Stimulated activated CD4-positive, alpha-beta T cell treated with anti-CD3 and anti-CD28 coated beads, Interleukin-15, amount 100 ng/mL, for 1 hour (primary cell): ENCODE measurements around the gene BBX.

ENCODE experiments used
- DNase-seq, 2 donors: peaks; one replicate each; pipeline ENCODE4 v3.0.0-alpha.2; 2020; ENCODE audit warnings: low read depth in 1 of 2, low spot score in 1 of 2

The BBX gene

DNA sequence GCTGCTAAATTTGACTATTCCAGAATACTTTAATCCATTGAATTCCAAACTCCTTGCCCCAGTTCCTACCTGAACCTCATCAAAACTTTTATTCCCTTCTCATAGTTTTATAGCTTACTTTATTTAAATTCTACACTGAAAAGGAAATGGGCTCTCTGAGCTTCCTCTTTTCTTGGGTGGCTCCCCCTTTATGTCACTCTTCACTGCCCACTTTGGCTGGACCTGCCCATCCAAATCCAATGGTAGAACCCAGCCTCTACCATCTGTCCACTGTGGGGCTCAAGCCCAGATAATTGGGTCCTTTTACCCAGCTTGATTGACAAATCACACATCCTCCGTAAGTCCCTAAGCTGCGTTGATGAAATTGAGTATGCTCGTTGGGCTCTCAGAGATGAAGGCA is 216.5 kb downstream of the BBX start:
- DNase-seq, result no peak

DNA sequence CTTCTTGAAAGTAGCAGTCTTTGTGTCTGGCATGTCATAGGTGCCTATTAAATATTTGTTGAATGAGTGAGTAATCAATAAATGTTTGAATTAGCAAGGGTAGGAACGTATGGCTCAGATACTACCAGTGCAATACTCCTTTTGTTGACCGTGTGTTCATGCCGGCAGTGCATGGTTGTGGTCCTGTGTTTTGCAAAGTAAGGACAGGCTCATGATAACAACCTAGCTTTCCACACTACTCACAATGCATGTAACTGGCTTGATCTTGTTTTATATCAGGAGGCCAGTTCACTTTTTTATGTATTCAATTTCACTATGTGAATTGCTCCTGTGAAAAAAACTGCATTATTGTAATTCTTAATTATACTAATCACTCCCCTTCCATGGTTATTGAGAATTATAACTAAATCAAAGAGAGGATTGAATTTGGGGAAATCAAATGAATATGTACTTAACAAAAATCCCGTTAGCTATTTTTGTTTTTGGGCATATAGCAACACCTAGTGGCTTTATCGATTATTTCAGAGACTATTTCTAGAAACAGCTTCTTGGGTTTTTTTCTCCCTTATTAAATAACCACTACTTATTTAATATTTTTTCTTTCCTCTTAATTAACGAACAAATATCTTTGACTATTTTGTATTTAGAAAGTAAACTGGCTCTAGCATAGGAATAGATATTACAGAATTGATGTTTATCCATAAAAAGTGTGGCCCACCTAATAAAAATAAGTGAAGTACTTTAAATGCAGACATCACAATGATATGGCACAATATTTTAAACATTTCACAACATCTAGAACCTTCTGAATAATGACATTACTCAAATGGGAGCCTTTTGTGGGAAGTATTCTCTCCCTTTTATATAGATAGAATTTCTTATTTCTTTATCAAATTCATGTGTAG is 218.5 kb downstream of the BBX start:
- no peak for DNase-seq

DNA sequence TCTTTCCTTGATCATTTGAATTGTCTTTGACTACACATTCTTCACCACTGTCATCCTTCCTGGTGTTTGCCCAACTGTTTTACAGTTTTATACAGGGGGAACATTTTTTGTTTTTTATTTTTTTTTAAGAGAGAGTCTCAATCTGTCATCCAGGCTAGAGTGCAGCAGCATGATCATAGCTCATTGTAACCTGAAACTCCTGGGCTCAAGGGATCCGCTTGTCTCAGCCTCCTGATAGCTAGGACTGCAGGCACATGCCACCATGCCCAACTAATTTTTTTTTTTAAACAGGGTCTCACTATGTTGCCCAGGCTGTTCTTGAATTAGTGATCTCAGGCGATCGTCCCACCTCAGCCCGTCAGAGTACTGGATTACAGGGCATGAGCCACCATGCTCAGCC is 222.6 kb downstream of the BBX start:
- DNase-seq, result no peak

DNA sequence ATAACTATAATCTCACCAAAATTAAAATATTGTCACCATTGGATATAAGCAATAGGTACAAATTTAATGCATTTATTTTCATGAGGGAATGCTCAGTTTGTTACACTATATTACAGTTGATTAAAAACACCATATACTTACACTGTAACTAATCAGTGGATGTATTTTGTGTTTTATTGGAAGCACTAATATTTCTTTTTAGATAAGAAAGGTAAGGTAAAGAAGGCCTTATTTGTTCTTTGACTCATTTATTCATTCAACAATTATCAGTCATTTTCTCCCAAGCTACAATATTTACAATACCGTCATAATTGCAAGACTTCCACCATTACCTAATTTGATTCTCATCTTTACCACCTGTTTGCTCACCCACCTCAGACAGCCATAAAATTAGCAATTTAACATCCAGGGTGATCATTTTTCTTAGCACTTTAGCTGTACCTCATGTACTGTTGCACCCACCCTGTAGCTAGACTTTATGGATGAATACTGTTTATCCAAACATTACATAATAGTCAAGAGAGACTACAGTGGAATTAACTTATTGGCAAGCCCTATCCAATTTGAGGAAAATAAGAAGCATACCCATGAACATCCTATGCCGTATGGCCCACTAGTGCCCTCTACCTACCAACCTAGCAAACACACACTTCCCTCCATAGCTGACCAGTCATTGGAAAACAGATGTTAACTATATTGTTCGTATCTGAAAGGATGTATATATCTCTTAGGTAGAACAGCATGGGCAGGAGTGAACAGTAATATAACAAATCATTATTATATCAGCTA is 229.6 kb downstream of the BBX start:
- no peak for DNase-seq

DNA sequence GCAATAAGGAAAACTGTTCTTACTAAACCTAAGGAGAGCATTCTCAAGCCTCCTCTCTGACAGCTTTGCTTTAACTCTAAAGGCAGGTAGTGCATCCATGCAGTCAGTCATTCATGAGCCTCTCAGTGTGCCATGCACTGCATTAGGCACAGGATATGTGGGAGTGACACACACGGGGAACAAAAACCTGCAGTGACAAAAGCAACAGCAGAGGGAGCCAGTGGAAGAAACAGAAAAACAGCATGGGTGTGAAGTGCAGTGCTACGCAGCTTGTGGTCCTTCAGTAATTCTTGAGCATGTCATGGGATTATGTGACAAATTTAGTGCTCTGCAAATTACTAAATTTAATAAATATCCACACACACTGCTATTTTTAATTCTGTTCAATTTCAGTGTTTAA is 230.7 kb downstream of the BBX start:
- DNase-seq, result no peak

DNA sequence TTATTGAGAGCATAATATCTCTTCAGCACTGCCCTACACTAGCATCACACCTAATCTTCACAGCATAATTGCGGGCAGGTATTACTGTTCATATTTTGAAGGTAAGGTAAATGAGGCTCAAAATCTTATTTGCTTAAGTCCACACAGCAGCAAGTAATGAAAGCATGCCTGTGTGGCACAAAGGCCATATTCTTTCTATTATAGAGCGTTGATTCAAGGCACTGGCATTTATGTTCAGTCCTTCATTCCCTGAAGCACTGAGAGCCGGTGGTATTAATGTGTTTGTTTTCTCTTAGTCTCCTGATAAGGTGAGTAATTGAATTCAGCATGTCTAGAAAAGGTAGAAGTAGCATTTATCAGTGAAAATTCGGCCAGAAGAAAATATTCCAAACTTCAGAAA is 231.2 kb downstream of the BBX start:
- DNase-seq, result no peak

DNA sequence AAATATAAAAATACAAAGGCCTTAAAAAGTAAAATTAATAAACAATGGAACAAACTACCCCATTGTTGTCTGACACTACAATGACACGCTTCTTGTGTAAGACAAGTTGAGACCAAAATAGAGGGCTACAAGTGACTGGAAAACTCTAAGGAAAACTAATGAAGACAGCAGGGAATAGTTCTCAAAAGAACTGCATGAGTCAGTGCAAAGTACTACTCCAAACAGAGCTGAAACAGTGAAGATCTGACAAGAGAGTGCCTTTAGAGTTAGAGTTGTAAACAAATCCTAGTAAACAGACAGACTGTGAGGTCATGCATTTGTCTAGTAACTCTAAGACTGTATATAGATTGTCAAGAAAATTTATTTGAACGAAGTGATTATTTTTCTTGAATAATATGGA is 233.9 kb downstream of the BBX start:
- DNase-seq, result no peak

DNA sequence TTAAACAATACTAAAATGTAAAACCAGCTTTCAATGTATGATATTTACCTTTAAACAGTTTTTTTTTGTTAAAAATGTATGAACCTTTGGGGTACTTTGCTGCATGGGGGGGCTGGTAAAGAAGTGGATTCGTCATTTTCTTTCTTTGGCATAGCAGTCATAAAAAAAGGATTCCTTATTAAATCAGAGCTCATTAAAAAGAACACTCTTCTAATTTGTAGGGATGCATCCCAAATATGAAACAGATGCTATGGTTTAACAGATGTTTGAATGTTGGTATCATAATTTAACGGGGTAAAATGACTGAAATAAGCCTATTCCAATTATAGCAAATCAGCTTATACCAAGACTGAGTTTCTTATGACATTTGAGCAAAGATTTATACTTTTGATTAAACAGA is 234.4 kb downstream of the BBX start:
- DNase-seq, result no peak

DNA sequence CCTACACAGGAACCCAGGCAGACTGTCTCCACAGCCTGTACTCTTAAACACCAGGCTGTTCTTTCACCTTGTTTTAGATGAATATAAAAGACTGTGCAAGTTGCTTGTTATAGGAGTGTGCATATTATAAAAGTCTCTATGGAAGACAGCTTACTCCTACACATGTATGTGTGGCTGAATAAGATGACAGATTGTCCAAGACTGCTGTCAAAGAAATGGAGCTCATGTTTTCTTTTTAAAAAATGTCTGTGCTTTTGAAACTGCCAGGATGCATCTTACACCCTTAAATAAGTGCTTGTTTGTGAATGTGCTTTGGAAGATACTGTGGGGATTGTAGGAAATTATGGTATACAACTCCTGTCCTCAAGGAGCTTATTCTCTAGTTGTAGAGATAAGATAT is 237.4 kb downstream of the BBX start:
- no peak for DNase-seq

DNA sequence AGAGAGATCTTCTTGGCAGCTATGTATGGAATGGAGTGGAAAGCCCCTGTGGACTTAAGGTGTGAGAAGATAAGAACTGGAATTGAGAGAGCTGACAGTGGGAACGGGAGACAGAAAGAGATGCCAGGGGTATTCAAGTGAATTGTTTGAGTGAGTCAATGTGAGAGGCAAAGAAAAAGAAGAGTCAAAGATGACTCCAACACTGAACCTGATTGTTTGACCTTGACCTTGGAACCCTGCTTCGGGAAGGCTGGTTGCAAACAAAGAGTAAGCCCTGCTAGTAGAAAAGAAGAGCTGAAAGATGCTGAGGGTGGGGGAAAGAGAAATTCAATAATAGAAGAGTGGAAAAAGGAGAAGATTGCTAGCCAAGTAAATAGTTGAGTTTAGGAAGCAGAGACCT is 238.6 kb downstream of the BBX start:
- DNase-seq, result no peak

DNA sequence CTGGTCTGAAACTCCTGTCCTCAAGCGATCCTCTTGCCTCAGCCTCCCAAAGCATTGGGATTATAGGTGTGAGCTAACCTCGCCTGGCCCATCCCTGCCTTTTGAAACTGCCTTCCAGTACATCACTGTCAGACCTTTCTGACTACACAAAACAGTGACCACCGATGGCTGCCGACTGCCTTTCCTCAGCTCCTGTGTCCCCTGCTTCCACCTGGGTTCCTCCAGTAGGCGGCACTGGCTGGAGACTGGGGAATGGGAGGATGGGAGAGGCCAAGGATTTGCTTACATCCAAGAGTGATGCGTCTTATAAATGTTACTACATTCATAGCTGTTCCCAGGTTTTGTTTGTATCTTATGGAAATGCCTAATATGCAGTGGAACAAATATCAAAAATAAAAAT is 242.8 kb downstream of the BBX start:
- DNase-seq, result no peak

DNA sequence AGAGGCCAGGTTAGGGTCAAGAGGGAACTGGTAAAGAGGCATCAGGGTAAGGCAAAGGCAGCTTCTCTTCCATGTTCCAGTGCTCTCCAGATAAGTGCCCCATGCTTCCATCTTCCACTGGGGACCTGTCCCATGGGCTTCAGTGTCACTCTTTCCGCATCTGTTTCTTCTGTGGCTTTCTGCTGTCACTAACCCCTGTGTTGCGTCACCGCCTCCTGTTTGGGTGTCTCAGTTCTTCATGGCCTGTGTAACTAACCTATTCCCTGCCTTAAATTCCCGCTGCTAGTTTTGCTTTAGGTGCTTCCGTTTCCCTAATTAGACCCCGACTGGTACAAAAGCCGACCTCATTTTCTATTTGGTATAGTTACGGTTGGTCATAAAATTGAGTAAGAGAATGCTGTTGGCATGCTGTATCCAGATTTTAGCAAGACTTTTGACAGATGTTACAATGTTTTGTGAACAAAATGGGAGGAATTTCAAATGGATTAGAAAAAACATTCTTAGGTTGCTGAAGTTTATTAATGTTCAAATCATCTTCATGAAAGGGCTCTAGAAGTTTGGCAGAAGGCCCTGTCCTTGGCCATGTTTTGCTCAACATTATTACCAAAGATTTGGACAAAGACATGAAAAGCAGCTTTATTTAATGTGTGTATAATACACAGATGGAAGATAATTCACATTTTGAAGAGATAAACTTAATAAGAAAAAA is 245.3 kb downstream of the BBX start:
- DNase-seq, result no peak

DNA sequence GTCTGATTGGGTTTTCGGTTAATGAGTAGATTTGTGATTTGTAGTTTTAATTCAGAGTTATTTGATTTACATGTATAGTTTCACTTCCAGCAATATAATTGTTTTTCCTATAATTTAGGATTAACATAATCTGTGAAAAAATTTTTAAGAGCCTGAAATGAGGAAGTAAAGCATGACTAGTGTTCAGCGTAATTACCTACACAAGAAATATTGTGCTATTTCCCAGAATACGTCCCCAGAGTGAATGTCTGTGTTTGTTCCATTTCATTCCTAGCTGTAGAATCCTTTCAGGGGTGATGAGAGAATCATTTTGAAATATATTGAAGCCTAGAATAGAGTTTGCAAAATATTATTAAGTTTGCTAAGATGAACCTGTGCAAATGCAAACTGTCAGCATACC is 247.1 kb downstream of the BBX start:
- DNase-seq, result no peak

DNA sequence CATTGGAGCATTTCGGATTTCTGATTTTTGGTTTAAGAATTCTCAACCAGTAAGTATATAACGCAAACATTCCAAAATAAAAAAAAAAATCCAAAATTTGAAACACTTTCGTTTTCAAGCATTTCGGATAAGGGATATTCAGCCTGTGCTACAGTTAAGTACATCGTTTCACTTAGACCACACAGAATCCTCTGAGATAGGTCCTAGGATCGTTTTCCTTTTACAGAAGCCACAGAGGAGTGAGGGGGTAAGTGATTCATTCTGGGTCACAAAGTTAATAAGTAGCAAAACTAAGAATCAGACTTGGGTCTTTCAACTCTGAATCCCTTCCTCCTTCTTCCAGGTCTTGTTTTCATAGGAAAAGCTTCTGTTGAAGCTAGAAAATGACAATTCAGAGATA is 249.3 kb downstream of the BBX start:
- DNase-seq, result no peak

DNA sequence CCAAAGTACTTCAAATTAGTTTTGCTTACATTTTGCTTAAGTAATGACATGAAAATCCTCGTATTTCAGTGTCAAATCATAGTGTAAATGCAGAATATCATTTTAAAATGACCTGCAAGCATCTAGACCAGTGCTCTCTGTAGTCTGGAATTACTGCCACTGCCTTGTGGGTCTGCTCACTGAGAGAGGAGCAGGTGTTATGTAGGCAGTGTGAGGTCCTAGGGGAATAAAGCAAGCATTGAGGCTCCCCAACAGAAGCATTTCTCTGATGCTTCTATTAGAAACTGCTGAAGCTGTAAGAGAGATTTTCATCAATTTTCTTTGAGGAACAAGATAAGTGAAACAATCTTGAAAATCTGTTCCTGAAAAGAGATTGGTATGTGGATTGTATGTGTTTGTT is 253.2 kb downstream of the BBX start:
- no peak for DNase-seq

DNA sequence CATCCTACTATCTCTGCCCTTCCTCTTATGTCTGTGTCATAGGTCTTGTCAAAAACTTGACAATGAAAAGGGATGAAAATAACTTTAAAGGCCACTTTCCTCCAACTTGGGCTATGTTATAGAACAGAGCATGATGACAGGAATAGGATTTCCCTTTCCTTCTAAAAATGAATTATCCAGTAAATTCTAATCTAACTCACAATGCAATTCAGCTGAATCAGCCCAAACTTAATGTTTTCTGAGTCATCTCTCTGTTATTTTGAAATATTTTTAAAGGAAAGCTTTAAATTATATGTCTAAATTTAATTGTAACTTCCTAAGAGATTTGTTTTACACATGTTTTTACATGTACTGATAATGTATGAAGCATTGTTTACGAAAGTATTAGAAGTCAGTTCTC is 258.5 kb downstream of the BBX start:
- no peak for DNase-seq

DNA sequence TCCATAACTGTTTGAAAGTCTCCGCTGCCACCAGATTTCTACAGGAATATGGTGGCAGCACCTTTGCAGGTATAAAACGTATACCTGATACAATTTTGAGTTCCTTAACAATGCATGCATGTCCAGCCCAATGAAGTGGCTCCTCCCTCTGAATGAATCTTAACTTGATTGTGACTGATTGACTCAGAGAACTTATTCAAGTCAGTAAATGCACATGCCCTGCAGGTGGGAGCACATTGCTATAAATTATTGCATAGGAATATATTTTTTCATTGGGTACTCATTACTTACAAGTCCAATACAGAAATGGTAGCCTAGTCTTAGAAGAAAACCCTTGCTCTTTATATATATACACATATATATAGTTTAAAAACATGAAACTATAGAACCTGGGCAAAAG is 259.3 kb downstream of the BBX start:
- DNase-seq, result no peak

DNA sequence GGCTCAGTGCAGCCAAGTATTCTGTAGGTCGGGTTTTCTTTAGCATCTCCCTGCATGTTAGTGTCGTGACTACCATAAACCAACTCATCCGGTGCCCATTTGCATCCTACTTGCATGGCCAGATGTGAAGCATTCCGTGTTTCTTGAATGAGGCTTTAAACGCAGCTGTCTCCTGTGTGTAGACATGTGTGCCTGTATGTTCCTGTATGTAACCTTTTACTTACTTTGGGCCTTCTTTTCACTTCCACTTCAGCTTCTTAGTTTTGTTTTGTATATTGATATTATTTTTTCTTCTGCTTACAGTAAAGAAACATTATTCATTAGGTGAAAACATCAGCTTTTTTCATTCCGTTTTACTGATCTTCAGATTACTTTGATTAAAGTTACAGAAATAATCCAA is 267.9 kb downstream of the BBX start:
- no peak for DNase-seq

DNA sequence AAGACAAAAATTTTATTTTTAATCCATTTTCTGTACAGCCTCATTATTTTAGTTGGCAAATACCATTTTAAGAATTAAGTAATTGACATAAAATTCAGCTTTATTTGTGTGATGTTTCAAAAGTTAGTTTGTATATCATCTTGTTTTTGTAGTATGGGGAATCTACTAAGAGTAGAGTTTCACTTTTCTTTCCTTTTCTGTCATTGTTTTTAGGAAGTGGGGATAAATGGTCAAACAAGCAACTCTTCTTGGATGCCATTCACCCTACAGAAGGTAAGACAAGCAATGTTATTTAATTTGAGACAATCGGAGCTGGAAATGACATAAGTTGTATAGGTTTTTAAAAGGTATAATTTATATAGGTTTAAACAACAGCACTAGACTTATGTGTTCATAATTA is 268.3 kb downstream of the BBX start:
- DNase-seq, result no peak

DNA sequence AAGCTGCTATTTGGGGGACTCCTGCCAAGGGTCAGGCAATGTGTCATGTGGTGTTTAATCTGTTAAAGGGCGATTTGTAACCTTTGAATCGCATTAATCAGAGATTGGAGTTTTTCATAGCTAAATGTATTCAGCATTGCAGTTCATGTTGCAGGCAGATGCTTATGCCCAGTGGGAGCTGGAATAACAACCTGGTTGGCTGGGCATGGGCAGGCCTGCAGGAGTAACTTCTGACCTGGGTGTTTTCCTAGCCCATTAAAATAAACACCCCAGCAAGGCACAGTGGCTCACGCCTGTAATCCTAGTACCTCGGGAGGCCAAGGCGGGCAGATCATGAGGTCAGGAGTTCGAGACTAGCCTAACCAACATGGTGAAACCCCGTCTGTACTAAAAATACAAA is 268.7 kb downstream of the BBX start:
- DNase-seq, result no peak

DNA sequence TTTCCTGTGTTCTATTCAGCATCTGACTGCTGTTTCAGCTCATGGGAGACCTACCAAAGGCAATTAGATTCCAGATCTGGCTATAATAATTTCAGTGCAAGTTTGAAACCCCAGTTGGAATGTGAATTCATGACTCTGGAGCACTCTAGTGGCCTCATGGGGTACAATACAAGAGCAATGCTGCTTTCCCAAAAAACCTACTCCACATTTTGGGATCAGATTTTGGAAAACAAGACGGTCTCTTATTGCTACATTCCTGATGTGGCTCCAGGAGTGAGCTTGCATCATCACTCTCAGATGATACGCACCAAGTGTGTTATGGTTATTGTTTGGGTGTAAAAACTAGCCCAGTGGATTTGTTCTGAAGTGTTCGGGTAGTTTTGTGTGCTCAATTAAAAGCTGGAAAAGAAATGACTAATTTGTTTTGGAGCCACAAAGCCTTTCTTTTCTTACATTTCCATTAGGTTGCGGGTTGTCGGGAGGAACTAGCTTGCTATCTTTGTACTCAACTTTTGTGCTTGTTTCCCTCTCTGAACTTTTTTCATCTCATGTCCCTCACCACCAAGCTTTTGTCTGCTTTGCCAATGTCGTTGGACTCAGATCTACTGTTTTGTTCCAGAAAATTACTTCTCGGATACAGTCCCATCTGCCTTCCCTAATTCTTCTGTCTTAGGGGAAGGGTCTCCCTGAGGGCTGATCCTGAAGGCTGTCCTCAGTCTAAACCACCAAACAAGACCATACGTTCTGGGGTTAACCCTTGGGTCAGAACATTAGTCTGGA is 272.1 kb downstream of the BBX start:
- no peak for DNase-seq
